Measurements from ENCODE around the gene WHRN.

WHRN gene

GRCh38 chr9:114513959-114514267 is 8.6 kb upstream of the WHRN start:
- DNase-seq (ENCODE audit: low spot score), result no peak

- no peak for DNase-seq (ENCODE audit: low spot score)
Measured at GRCh38 chr9:114513055-114513958, 8.0 kb upstream of the WHRN start.

GRCh38 chr9:114511978-114512874 is 7.0 kb upstream of the WHRN start:
- no peak for DNase-seq (ENCODE audit: low spot score)

DNA sequence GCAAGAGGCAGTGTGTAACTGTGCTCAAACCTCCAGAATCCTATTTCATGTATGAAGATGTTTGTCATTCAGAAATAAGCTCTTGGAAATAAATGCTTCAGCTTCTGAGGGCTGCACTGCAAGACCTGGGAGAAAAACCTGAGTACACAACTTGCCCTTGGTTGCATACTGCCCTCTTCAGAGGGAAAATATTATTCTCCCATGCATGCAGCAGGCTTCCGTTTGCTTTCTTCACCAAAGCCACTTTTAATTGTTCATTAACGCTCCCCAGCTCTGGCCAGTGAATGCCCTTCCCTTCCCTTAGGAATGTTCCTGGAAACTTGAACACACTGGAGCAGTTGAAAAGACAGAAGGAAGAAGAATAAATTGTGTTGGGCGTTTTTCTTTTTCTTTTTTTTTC is 2.5 kb upstream of the WHRN start:
- DNase-seq (ENCODE audit: low spot score), result peak; percentile 55

GRCh38 chr9:114506082-114506390 is 763 bp upstream of the WHRN start:
- DNase-seq (ENCODE audit: low spot score), result no peak

GRCh38 chr9:114504341-114505186 is 709 bp downstream of the WHRN start:
- no peak for DNase-seq (ENCODE audit: low spot score)

DNA sequence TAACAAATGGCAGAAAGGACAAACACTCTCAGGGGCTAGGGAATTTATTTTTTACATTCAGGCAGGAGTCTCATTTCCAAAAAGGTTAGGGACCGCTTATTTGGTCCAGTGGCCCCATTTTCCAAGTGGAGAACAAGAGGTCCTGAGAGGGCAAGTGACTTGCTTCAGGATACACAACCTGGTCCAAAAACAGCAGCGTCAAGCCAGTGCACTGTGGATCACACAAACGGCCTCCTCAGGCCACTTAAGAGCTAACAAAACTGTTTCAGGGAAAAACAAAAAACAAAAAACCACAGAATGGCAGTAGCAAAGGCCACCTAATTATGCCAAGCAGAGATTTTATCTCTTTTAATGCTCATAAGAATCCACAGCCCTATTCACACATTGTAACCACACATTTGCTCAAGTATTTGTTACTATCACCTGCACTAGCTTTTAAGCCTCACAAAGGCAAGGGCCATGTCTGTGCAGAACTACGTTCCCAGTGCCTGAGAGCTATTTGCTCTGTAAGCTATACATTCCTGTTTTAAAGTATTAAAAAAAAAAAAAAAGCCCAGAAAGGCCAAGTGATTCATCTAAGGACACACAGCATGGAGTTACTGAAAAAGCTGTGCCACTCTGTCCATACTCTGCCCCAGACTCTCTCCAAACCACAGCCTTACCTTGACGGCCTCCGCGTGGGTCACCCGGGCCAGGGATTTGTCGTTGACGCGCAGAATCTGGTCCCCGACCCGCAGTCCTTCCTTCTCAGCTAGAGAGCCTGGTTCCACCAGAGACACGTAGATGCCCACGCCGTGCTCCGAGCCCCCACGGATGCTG is 1.5 kb downstream of the WHRN start:
- DNase-seq (ENCODE audit: low spot score), result no peak

GRCh38 chr9:114503009-114503408 is 2.3 kb downstream of the WHRN start:
- no peak for DNase-seq (ENCODE audit: low spot score)

DNA sequence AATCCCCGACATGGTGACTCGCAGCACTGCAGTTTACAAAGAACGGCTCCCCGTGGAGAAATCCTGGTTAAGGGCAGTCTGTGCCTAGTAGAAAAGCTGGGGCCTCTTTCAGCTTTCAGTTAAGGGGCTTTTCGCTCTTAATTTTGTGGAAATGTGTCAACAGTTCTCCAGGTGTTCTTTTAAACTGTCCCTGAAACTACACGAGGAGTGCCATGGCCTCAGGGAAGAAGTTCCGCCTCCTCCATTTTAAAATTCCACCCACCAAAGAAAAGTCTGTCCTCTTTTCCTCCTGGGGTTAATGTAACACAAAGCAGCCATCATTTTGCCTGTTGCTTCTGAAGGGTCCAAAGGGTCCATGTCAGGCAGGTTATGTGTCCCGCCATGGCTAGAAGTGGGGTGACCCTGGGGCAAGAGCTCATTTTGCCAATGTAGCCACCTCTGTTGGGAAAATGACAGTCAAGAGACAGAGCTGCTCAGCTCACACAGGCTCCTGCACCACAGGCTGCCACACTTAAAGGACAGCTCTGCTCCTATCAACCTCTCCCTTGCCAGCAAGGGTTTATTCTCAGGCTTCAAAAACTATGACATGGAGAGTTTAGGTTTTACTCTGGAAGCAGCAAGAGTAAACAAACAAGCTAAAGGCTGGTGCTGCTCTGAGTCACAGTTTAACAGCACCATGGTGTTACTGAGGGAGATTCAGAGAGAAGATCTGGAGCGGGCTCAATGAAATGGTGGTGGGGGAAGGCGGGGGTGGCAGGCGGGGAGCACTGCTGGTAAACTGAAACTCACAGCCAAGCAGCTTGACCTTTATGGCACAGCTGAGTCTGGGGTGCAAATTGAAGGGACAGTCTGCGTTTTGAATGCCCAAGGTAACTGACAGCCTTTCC is 3.2 kb downstream of the WHRN start:
- DNase-seq (ENCODE audit: low spot score), result no peak

DNA sequence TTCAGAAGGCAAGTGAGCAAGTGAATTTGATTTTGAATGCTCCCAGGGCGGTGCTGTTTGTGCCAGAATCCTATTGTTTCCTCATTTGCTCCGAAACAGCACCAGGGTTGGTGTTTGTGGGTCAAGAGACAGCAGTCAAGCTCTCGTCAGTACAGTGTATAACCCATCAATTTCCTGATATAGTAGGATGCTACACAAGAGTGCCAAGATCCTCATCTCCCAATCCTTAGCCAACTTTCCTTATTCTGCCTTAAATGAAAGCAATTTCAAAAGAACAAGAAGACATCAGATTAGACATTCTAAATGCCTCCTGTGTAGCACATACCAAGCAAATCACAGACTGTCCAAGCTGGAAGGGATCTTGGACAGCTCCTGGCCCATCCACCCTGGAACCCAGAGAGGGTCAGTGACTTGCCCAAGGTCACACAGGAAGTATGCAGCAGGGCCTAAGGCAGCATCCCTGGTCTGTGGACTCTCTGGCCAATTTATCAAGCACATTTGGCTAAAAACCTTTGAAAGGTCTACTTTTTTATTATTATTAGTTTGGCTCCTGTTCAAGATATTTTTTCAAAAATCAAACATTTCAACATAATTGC is 4.5 kb downstream of the WHRN start:
- no peak for DNase-seq (ENCODE audit: low spot score)

- DNase-seq (ENCODE audit: low spot score), result no peak
Measured at GRCh38 chr9:114499941-114500696, 5.2 kb downstream of the WHRN start.

GRCh38 chr9:114499528-114499927 is 5.7 kb downstream of the WHRN start:
- no peak for DNase-seq (ENCODE audit: low spot score)

GRCh38 chr9:114497727-114498382 is 7.4 kb downstream of the WHRN start:
- DNase-seq (ENCODE audit: low spot score), result no peak

- DNase-seq (ENCODE audit: low spot score), result no peak
Measured at GRCh38 chr9:114497236-114497635, 8.0 kb downstream of the WHRN start.

DNA sequence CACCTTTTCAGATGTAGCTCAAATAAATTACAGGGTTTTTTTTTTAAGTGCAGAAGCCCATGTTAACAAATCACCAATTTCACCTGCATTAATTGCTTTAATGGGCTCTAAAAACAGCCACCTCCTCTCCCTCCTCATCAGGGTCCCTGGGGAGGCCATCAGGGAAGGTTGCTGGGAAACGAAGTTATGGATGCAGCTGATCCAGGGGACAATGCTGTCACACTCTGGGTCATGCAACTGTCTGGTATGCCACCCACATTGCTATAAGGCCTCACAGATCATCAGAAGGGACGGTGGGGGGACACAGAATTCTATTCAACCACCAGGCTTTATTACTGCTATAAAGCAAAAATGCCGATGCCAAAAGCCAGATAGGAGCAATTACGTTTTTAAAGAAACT is 9.3 kb downstream of the WHRN start:
- DNase-seq (ENCODE audit: low spot score), result no peak

- no peak for DNase-seq (ENCODE audit: low spot score)
Measured at GRCh38 chr9:114494776-114495569, 10.3 kb downstream of the WHRN start.

DNA sequence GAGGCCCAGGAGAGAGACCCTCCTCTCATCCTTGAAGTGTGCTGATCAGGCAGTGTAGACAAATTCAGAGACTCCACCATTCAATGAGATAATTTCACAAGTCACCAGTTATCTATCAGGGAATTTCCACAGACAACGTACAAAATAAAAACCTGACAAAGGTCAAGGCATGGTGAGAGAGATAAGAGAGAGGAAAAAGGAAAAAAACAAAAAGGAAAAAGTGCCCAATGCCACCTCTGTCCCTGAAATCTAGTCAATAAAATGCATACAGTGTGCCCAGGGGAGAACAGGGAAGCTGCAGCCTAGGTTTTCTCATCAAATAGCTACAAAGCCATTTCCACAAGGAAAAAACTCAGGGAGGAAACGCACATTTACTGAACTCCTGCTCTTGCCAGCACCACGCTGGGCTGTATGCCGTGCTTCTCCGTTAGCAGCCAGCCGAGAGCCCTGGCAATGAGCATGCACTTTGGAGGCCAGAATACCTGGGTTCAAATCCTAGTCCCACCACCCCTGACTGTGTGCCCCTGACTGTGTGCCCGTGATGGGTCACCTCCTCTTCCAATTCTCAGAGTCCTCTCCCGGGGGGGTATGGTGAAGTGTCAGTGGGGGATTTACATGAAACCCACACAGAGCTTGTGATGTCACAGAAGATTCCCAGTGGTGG is 11.6 kb downstream of the WHRN start:
- no peak for DNase-seq (ENCODE audit: low spot score)

All from NAMALWA (cell line).